ENCODE measurements around the gene AOC2. TPM values are rescaled to one million over a fixed set of nuclear protein-coding genes. Genes with fewer than 3 reads are reported as not detected.

AOC2 gene
- total and polyA plus RNA-seq, 2 of the 13 experiments (the other 11 are each of a cell fraction or from before 2014, with no cell fraction given), result 1.2 to 3.3 TPM

DNA sequence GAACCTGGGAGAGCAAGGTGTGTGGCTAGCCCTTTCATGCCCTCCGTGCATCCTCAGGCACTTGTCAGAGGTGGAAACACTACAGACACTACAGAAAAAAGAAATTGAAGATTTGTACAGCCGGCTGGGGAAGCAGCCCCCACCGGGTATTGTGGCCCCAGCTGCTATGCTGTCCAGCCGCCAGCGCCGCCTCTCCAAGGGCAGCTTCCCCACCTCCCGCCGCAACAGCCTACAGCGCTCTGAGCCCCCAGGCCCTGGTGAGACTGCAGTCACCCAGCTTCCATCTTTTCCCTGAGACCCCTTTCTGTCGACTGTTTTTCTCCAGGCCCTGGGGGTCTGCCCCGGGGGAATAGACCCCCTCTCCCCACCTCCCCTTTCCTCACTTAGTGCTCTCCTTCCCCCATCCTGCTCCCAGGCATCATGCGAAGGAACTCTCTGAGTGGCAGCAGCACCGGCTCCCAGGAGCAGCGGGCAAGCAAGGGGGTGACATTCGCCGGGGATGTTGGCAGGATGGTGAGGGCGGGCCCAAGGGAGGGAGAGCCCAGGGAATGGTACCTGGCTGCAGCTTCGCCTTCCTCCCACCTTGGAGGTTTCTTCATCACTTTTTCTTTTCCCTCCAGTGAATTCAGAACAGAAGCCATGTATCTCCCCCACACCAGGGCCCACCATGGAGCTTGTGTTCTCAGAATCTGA is 48.2 kb upstream of the AOC2 start (continued):
- TF ChIP-seq CENPT (CRISPR knock-in tag; IDR thresholded peaks at IDR 0.05; ENCODE audit: low read depth) (no peak), TEAD3 (CRISPR knock-in tag; optimal IDR thresholded peaks at IDR 0.05; ENCODE audit: borderline replicate concordance) (no peak), ZNF251 (CRISPR knock-in tag; IDR thresholded peaks at IDR 0.05) (no peak), ZNF891 (CRISPR knock-in tag; IDR thresholded peaks at IDR 0.05) (no peak), CBFB (CRISPR knock-in tag; IDR thresholded peaks at IDR 0.05) (no peak), SALL1 (CRISPR knock-in tag; IDR thresholded peaks at IDR 0.05) (no peak), ZNF484 (CRISPR knock-in tag; IDR thresholded peaks at IDR 0.05; ENCODE audit: borderline replicate concordance, low read depth) (no peak), NCOA1 (CRISPR knock-in tag; IDR thresholded peaks at IDR 0.05) (no peak), ZNF768 (CRISPR knock-in tag; IDR thresholded peaks at IDR 0.05) (no peak)
- TF ChIP-seq, protein P1, sequence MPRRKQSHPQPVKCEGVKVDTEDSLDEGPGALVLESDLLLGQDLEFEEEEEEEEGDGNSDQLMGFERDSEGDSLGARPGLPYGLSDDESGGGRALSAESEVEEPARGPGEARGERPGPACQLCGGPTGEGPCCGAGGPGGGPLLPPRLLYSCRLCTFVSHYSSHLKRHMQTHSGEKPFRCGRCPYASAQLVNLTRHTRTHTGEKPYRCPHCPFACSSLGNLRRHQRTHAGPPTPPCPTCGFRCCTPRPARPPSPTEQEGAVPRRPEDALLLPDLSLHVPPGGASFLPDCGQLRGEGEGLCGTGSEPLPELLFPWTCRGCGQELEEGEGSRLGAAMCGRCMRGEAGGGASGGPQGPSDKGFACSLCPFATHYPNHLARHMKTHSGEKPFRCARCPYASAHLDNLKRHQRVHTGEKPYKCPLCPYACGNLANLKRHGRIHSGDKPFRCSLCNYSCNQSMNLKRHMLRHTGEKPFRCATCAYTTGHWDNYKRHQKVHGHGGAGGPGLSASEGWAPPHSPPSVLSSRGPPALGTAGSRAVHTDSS (CRISPR knock-in tag; conservative IDR thresholded peaks at IDR 0.05), result no peak
- TF ChIP-seq, protein P2, sequence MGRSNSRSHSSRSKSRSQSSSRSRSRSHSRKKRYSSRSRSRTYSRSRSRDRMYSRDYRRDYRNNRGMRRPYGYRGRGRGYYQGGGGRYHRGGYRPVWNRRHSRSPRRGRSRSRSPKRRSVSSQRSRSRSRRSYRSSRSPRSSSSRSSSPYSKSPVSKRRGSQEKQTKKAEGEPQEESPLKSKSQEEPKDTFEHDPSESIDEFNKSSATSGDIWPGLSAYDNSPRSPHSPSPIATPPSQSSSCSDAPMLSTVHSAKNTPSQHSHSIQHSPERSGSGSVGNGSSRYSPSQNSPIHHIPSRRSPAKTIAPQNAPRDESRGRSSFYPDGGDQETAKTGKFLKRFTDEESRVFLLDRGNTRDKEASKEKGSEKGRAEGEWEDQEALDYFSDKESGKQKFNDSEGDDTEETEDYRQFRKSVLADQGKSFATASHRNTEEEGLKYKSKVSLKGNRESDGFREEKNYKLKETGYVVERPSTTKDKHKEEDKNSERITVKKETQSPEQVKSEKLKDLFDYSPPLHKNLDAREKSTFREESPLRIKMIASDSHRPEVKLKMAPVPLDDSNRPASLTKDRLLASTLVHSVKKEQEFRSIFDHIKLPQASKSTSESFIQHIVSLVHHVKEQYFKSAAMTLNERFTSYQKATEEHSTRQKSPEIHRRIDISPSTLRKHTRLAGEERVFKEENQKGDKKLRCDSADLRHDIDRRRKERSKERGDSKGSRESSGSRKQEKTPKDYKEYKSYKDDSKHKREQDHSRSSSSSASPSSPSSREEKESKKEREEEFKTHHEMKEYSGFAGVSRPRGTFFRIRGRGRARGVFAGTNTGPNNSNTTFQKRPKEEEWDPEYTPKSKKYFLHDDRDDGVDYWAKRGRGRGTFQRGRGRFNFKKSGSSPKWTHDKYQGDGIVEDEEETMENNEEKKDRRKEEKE (IDR thresholded peaks at IDR 0.05), result no peak

All from HepG2 (cell line).